ENCODE results near the gene SLC8A3.

DNA sequence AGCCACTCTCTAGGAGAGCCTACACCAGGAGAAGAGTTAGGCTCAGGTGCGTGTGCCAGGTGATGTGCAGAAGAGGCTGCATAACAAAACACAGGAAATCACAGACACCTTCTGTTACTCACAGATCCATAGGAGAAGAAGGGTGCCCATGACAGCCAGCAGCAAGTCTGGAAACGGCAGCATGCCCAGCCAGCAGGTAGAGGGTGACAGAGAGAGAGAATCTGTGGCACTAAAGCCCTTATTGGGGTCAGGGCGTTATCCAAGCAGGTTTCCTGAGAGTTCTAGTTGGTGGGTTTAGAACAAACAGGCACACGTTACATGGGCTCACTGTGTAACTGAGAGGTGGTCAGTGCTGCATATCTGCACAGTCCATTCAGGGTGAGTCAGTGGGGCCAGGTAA, 14.9 kb upstream of the SLC8A3 start:
- no peak for TF ChIP-seq POLR2A (IDR thresholded peaks at IDR 0.05)
- TF ChIP-seq, protein P1, sequence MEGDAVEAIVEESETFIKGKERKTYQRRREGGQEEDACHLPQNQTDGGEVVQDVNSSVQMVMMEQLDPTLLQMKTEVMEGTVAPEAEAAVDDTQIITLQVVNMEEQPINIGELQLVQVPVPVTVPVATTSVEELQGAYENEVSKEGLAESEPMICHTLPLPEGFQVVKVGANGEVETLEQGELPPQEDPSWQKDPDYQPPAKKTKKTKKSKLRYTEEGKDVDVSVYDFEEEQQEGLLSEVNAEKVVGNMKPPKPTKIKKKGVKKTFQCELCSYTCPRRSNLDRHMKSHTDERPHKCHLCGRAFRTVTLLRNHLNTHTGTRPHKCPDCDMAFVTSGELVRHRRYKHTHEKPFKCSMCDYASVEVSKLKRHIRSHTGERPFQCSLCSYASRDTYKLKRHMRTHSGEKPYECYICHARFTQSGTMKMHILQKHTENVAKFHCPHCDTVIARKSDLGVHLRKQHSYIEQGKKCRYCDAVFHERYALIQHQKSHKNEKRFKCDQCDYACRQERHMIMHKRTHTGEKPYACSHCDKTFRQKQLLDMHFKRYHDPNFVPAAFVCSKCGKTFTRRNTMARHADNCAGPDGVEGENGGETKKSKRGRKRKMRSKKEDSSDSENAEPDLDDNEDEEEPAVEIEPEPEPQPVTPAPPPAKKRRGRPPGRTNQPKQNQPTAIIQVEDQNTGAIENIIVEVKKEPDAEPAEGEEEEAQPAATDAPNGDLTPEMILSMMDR (IDR thresholded peaks at IDR 0.05) = no peak
